Astrocyte (in vitro differentiated cells and primary cell): Measurements from ENCODE around the gene RDH13.

Source experiments
- CTCF ChIP-seq: IDR thresholded peaks from 2 replicates; pipeline ENCODE4 v1.5.1; 2011; ENCODE audit warnings: low read depth, mild to moderate bottlenecking, inconsistent platforms, low read length, moderate library complexity; ENCODE audit not compliant: insufficient read depth
- EZH2 ChIP-seq: IDR thresholded peaks from 2 replicates; pipeline ENCODE4 v1.6.1; 2012; ENCODE audit warnings: mild to moderate bottlenecking, low read length, inconsistent platforms; ENCODE audit not compliant: insufficient read depth

GRCh38 chr19:55092423-55093318, 29.7 kb upstream of the RDH13 start:
- no peak for TF ChIP-seq CTCF
- no peak for TF ChIP-seq EZH2
